ENCODE measurements around the gene WNT5B.
A peak's percentile ranks its signal among the peaks of the same experiment; 100 is the strongest.
"Not testable (repeated sequence)": the region's sequence is repeated elsewhere in the genome, so short reads cannot be mapped to it uniquely, and the experiment has no call there.

WNT5B gene

GRCh38 chr12:1692895-1693610, 64.0 kb downstream of the WNT5B start:
- peak; percentile 45 for DNase-seq

DNA sequence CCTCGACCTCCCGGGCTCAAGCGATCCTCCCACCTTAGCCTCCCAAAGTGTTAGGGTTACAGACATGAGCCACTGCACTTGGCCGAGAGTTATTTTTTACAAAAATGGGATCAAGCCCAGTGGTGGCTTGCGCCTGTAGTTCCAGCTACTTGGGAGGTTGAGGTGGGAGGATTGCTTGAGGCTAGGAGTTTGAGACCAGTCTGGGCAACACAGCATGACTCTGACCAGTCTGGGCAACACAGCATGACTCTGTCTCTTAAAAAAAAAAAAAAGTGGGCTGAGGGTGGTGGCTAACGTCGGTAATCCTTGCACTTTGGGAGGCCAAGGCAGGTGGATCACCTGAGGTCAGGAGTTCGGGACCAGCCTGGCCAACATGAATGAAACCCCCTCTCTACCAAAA, 66.1 kb downstream of the WNT5B start:
- not testable (repeated sequence) for DNase-seq

- no peak for DNase-seq
These were observed 67.0 kb downstream of the WNT5B start for GRCh38 chr12:1695886-1696670.

DNA sequence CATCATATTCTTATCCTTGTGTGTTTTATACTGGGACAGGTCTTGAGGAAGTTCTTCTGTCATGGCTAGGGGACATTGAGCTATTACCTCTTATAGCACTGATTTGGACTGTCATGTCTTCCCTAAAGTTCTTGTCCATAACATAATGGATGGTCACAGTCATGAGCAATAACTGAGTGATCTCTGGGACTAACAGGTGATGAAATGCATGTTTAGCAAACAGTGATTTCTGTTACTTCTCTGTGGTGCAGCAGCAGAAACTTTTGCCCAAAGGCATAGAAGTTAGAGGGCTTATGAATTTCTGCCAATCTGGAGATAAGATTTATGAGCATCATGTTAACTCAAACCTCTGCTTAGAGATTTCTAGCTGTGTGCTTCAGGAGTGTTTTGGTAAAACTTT, 67.8 kb downstream of the WNT5B start:
- DNase-seq = no peak

Data from GF-D8 (cell line).